Ishikawa (cell line): ENCODE results near the gene ZSCAN25.

Source experiments
- CEBPB ChIP-seq: IDR thresholded peaks from 2 replicates; pipeline ENCODE4 v1.6.1; 2012
- CREB1 ChIP-seq: IDR thresholded peaks from 2 replicates; pipeline ENCODE4 v1.6.1; 2012; ENCODE audit warnings: low read depth
- EGR1 ChIP-seq: IDR thresholded peaks from 2 replicates; pipeline ENCODE4 v1.6.1; 2012
- EP300 ChIP-seq: IDR thresholded peaks from 2 replicates; pipeline ENCODE4 v1.6.1; 2012; ENCODE audit warnings: borderline replicate concordance
- FOXM1 ChIP-seq: IDR thresholded peaks from 2 replicates; pipeline ENCODE4 v1.6.1; 2012; ENCODE audit warnings: low read depth, borderline replicate concordance
- NFIC ChIP-seq: IDR thresholded peaks from 2 replicates; pipeline ENCODE4 v1.6.1; 2012
- RAD21 ChIP-seq: IDR thresholded peaks from 2 replicates; pipeline ENCODE4 v1.6.1; 2012; ENCODE audit warnings: low read depth
- TAF1 ChIP-seq: IDR thresholded peaks from 2 replicates; pipeline ENCODE4 v1.6.1; 2012; ENCODE audit warnings: low read depth, mild to moderate bottlenecking
- TCF12 ChIP-seq: IDR thresholded peaks from 2 replicates; pipeline ENCODE4 v1.6.1; 2012; ENCODE audit warnings: low read depth
- TEAD4 ChIP-seq: IDR thresholded peaks from 2 replicates; pipeline ENCODE4 v1.6.1; 2012
- YY1 ChIP-seq: IDR thresholded peaks from 2 replicates; pipeline ENCODE4 v1.6.1; 2012; ENCODE audit warnings: low read depth
- ZBTB7A ChIP-seq: IDR thresholded peaks from 2 replicates; pipeline ENCODE4 v1.6.1; 2012; ENCODE audit warnings: low read depth
- TF ChIP-seq, protein P1 (sequence below): IDR thresholded peaks from 2 replicates; pipeline ENCODE4 v1.6.1; 2012
- TF ChIP-seq, protein P2 (sequence below): IDR thresholded peaks from 2 replicates; pipeline ENCODE4 v1.6.1; 2012; ENCODE audit warnings: low read depth, mild to moderate bottlenecking
- TF ChIP-seq, protein P3 (sequence below): IDR thresholded peaks from 2 replicates; pipeline ENCODE4 v1.6.1; 2012

ZSCAN25 gene

DNA sequence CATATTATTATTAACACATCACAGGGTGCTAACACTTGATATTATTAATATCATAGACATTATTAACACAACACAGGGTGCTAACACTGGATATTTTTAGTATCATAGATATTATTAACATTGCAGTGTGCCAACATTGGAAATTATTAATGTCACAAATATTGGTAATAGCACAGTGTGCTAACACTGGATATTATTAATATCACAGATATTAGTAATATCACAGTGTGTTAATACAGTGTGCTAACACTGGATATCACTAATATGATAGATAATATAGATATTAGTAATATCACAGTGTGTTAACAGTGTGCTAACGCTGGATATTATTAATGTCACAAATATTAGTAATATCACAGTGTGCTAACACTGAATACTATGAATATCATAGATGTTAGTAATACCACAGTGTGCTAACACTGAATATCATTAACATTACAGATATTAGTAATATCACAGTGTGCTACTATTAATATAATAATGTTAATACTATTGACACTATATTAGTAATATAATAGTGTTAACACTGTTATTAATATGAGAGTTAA lies 20.3 kb upstream of the ZSCAN25 start:
- TF ChIP-seq TAF1 (no peak), EGR1 (no peak), TCF12 (no peak), CREB1 (no peak), TEAD4 (no peak), FOXM1 (no peak), NFIC (no peak), CEBPB (no peak), EP300 (no peak), RAD21 (no peak), ZBTB7A (no peak), YY1 (no peak)
- TF ChIP-seq, protein P1, sequence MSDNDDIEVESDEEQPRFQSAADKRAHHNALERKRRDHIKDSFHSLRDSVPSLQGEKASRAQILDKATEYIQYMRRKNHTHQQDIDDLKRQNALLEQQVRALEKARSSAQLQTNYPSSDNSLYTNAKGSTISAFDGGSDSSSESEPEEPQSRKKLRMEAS = no peak
- TF ChIP-seq, protein P2, sequence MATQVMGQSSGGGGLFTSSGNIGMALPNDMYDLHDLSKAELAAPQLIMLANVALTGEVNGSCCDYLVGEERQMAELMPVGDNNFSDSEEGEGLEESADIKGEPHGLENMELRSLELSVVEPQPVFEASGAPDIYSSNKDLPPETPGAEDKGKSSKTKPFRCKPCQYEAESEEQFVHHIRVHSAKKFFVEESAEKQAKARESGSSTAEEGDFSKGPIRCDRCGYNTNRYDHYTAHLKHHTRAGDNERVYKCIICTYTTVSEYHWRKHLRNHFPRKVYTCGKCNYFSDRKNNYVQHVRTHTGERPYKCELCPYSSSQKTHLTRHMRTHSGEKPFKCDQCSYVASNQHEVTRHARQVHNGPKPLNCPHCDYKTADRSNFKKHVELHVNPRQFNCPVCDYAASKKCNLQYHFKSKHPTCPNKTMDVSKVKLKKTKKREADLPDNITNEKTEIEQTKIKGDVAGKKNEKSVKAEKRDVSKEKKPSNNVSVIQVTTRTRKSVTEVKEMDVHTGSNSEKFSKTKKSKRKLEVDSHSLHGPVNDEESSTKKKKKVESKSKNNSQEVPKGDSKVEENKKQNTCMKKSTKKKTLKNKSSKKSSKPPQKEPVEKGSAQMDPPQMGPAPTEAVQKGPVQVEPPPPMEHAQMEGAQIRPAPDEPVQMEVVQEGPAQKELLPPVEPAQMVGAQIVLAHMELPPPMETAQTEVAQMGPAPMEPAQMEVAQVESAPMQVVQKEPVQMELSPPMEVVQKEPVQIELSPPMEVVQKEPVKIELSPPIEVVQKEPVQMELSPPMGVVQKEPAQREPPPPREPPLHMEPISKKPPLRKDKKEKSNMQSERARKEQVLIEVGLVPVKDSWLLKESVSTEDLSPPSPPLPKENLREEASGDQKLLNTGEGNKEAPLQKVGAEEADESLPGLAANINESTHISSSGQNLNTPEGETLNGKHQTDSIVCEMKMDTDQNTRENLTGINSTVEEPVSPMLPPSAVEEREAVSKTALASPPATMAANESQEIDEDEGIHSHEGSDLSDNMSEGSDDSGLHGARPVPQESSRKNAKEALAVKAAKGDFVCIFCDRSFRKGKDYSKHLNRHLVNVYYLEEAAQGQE = no peak
- TF ChIP-seq, protein P3, sequence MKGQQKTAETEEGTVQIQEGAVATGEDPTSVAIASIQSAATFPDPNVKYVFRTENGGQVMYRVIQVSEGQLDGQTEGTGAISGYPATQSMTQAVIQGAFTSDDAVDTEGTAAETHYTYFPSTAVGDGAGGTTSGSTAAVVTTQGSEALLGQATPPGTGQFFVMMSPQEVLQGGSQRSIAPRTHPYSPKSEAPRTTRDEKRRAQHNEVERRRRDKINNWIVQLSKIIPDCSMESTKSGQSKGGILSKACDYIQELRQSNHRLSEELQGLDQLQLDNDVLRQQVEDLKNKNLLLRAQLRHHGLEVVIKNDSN = no peak

DNA sequence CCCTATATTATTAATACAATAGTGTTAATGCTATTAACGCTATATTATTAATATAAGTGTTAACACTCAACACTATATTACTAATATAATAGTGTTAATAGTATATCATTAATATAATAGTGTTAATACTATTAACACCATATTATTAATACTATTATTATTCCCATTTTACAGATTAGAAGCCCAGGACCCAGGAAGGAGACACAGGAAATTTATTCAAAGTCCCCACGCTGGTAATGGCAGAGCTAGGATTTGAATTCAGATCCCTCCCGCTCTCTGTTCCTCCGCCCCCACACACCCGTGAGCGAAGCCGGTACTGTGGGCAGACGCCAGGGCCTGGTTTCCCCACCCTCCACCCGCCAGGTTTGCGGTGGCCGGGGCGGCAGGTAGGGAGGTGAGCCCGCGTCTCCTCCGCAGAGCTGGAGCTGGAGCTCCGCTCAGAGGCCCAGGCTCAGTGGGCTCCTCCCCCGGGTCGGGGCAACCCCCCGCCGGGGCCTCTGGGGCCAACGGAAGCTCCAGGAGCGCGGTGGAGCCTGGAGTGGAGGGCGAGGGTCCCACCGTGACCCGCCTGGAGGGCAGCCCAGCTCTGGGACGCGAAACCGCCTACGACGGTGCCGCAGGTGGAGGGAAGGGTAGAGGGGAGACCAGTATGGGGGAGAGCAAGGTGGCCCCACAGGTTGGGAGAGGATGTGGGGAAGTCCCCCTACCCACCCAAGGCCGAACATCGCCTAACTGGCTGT lies 18.8 kb upstream of the ZSCAN25 start, which contains the start of gene TMEM225B:
TSS of gene TMEM225B (plus strand) at position 506 of the 740 bp plus-strand sequence. CDS start 6,122 bp downstream, outside the sequence.
- TF ChIP-seq, protein P1 = no peak
- TF ChIP-seq TCF12 (no peak), CEBPB (no peak), NFIC (no peak), TAF1 (no peak), EP300 (no peak), EGR1 (no peak), TEAD4 (no peak), ZBTB7A (no peak), RAD21 (no peak), YY1 (no peak), CREB1 (no peak)
- TF ChIP-seq, protein P2 = no peak
- TF ChIP-seq, protein P3 = no peak

DNA sequence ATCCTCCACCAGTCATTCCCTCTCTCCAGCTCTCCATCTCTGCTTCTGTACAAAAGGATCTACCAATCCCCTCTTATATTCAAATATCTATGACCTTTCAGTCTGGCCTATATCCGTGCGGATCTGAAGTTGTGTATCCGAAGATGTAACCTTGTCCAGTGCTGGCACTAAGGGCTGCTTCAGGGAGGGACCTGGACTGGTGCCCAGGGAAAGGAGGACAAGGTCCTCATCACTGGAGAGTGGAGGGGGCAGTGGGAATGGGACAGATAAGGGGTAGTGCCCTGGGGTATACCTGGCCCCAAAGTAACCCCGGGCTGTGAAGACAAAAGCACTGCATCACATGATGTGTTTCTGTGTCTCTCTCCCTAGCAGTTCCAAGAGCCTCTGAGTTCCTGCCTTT lies 16.9 kb upstream of the ZSCAN25 start:
- TF ChIP-seq TAF1 (no peak), FOXM1 (no peak), EP300 (no peak)
- TF ChIP-seq, protein P1 = no peak
- TF ChIP-seq, protein P3 = no peak
- TF ChIP-seq, protein P2 = no peak
